Measurements from ENCODE around the gene POU4F3.
"Not testable (repeated sequence)": the region's sequence is repeated elsewhere in the genome, so short reads cannot be mapped to it uniquely, and the experiment has no call there.

POU4F3 gene, protein sequence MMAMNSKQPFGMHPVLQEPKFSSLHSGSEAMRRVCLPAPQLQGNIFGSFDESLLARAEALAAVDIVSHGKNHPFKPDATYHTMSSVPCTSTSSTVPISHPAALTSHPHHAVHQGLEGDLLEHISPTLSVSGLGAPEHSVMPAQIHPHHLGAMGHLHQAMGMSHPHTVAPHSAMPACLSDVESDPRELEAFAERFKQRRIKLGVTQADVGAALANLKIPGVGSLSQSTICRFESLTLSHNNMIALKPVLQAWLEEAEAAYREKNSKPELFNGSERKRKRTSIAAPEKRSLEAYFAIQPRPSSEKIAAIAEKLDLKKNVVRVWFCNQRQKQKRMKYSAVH

GRCh38 chr5:146338774-146339714 lies at the start of gene POU4F3:
POU4F3 (plus strand) TSS chr5:146338839; CDS start chr5:146339113, 274 bp downstream.
- DNase-seq: peak; percentile 0

- DNase-seq: no peak
These were observed 48.3 kb upstream of the POU4F3 start for GRCh38 chr5:146290318-146290717.

DNA sequence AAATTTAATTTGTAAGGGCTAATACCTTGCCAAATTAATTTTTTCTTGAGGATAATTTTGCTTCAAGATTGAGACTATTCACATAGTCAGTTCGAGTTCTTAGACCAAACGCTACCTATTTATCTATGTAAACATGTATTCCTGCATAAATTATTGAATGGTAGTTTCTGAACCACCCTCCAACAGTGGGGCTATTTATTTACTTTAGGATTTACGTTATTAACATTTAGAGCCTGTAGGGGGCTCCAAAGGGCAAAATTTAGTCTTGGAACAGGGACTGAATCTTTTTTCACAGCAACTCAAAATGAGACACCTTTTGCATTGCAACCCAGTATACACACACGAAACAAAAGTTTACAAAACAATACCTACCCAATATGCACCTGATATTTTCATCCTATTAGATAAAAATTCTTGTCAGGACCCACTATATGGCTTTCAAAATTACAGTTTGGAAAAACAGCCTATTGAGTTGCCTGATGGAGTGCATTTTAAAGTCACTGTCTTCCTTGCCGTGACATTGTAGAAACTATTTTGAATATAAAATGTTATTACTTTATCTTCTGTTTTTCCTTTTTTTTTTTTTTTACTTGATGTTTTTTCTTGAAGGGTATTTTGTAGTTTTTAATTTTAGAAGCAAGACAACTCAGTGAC lies 47.1 kb upstream of the POU4F3 start:
- peak; percentile 14 for DNase-seq

DNA sequence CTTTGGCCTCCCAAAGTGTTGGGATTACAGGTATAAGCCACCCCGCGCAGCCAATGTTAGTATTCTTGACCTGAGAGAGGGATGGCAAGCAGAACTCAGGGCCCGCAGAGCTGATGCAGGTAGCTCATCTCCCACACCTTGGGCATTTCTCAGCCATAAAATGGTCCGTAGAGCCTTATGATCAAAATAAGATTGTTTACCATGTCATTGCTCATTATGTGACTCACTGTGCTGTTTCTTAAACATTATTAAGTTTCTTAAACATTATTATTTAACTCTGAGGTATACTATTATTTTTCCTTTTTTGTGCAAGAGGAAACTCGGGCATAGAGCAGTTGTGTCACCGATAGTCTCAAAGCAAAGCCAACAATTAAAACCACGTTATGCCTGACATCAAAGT lies 42.4 kb upstream of the POU4F3 start:
- no peak for DNase-seq

- DNase-seq: not testable (repeated sequence)
These were observed 39.7 kb upstream of the POU4F3 start for GRCh38 chr5:146298920-146299319.

DNA sequence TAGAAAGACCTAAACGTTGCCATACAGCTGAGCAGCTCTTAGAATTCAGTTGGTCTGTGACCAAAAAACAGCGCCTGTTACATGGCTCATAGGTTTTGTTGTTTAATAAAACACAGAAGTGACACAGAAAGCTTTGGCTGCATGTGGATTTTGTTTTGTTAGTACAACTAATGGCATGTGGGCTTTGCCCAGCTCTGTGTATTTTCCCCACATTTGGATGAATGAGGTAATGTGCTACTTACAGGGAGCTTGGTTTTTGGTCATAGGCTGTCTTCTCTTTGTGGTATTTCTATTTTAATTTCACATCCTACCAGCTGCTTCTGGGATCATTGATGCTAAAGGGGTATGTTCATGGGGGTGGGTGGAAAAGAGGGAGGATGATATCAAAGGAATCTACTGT lies 37.0 kb upstream of the POU4F3 start:
- no peak for DNase-seq

DNA sequence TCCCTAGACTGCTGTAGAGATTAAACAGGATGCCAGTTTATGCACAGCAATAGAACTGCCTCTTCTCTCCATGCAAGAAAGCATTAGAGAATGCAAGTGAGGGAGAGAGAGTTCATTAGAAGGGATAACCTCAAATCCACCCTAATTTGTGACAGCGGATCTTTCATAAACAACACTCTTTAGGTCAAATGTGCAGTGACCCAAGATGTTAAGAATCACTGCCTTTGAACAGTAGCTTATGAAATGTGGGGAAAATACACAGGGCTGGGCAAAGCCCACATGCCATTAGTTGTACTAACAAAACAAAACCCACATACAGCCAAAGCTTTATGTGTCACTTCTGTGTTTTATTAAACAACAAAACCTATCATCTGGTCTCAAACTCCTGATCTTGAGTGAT lies 36.2 kb upstream of the POU4F3 start:
- DNase-seq: no peak

DNA sequence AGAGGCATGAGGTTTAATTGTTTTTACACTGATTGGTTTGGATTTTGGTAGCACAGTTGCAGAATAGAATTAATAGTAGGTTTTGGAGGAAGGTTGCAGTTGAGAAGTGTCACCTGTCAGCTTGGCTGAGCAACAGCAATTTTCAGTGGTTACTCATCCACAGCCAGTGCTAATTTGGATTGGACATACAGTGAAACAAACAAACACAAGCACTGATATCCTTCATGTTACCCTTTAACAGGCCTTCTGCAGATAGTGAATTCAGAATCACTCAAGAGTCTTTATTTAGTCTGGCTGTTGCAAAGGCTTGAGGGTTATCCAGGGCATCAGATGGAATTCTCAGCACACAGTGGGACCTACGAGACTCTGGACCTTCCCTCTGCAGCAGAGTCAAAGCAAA lies 31.8 kb upstream of the POU4F3 start:
- DNase-seq: no peak

GRCh38 chr5:146307796-146308195 lies 30.8 kb upstream of the POU4F3 start:
- no peak for DNase-seq

GRCh38 chr5:146310540-146310939 lies 28.1 kb upstream of the POU4F3 start:
- no peak for DNase-seq

DNA sequence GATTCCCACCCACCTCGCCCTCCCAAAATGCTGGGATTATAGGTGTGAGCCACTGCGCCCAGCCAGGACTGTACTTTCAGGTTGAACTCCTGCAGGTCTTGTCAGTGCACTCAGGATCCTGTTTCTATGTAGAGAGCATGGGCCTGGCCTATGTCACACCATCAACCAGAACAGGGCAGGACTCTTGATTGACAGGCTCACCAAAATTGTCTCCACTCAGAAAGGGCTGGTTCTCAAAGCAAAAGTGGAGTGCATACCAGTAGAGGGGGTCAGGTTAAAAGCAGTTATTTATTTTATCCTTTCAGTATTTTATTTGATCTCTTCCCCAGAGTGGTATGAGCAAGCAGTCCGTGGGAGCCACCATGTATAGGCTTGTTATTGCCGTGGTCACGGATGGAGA lies 27.4 kb upstream of the POU4F3 start:
- DNase-seq: no peak

- no peak for DNase-seq
These were observed 25.6 kb upstream of the POU4F3 start for GRCh38 chr5:146313027-146313426.

DNA sequence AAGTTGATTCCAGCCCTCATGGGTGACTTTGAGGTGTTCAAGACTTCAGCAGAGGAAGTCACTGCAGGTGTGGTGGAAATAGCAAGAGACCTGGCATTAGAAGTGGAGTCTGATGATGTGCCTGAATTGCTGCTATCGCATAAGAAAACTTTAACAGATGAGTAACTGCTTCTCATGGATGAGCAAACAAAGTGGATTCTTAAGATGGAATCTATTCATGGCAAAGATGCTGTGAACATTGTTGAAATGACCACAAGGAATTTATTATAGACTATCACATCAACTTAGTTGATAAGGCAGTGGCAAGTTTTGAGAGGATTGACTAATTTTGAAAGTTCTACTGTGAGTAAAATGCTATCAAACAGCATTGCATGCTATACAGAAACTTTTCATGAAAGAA lies 17.1 kb upstream of the POU4F3 start:
- DNase-seq: no peak

DNA sequence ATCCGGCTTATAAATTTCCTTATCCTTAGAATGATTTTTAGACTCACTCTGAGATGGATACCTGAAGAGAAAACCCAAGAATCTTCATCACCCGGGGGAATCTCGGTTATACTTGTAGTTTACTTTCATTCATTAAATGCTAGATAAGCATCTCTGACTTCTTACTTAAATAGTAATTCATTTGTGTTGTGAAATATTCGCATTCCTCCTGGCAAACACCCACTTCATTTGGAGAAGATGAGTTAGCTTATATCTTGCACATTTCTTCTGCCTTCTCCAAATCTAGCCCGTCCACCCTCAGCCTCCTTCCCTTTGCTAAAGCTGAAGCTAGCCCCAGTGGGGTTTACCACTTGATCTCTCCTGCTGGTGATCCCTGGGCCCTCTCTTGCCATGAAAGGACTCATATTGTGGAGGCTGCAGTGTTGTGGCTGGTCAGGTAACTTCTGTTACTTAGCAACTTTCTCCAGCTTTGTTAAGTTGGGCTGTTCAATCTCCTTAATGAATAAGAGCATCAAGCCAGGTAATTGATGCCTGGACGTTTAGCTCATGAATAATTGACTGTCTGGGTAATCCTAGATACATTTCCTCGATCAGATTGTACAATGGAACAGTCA lies 11.3 kb upstream of the POU4F3 start:
- no peak for DNase-seq

DNA sequence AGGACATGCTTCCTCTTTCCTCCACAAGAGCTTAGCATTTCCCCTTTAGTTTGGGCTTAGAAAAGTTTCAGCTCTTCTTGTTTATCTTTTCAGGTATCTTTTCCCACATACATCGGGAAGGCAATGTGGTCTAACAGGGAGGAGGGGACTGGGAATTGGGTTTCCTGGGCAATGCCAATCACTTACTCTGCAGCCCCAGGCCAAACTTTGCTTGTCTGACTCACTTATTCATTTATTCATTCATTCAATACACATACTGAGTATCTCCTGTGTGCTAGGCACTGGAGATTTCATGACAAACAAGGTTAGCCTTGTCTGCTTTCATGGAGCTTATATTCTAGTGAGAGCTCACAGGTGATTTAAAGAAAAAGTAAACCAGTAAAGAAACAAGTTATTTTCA lies 10.7 kb upstream of the POU4F3 start:
- no peak for DNase-seq

DNA sequence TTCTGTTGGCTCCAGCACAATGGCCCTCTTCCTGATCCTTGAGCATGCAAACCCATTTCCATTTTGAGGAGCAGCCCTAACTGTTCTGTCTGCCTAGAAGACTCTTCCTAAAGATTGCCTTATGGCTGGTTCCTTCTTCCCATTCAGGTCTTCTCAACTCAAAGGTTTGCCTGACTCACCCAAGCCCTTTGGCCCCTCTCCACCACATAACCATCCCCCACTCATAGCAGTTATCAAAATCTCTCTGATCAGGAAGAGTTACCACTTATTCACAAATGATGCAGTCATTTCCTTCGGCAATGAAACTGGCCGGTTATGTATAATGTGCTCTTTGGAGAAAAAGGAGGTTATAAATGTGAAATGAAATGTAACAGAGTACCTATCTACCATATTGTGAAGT lies 8.9 kb upstream of the POU4F3 start:
- DNase-seq: no peak

GRCh38 chr5:146331423-146331822 lies 7.2 kb upstream of the POU4F3 start:
- no peak for DNase-seq

- no peak for DNase-seq
These were observed 4.5 kb upstream of the POU4F3 start for GRCh38 chr5:146334074-146334533.

DNA sequence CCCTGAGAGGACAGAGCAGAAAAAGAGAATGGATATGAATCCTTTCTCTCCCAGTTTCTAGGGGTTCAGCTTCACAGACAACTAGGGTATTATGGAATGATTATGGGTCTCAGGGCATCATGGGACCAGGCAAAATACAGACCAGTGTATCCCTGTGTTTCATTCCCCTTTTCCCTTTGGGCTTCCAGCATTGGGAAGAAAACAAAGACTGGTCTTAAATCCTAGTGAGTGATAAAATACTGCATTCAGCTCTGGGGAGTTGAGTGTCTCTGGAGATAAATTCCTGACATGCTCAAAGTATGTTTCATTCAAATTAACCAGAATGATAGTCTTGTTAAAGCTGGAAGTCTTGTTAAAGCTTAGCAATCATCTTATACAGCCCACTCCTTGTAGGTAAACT lies 2.4 kb upstream of the POU4F3 start:
- no peak for DNase-seq

DNA sequence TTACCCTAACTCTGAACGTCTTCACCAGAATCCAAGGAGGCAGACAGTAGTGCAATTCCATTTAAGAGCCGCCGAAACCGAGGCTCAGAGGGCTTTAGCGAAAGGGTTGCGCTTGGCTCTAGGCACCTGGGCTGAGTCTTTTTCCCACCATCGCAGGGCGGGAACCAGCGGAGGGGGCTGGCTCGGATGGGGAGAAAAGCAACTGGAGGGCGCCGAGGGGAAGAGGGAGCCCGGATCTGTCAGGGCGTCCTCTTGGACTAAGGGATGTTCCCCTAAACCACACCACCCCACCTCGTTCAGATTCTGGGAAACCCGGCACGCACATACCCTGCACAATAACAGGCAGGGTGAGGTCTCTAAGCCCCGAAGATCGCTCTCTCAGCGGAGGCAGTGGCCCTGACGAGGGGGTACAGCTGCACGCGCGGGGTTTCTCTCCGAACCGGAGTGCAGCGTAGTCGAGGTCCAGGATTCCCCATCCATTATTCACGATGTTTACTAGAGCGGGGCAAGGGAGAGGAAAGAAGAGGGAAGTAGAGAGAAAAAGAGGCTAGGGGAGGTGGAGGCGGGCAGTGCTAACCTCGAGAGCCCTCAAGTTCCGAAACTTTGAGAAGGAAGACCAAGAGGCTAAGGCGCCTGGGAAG lies 1.3 kb upstream of the POU4F3 start:
- no peak for DNase-seq

DNA sequence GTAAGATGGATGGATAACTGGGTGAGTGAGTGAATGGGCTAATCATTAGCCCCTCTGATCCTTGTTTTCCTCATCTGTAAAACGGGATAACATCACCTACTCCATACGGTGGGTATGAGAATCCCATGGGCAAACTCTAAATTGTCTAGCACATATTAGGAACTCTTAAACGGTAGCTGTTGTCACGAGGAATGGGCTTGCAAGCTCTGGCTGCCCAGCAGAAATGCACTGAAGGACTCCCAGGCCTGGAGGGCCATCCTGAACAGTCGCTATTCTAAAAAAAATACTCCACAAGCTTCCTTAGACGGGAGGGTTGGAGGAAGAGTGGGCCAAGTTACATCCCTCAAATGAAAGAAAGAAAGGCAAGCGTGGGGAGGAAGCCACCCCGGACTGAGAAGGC lies 711 bp upstream of the POU4F3 start:
- DNase-seq: no peak

DNA sequence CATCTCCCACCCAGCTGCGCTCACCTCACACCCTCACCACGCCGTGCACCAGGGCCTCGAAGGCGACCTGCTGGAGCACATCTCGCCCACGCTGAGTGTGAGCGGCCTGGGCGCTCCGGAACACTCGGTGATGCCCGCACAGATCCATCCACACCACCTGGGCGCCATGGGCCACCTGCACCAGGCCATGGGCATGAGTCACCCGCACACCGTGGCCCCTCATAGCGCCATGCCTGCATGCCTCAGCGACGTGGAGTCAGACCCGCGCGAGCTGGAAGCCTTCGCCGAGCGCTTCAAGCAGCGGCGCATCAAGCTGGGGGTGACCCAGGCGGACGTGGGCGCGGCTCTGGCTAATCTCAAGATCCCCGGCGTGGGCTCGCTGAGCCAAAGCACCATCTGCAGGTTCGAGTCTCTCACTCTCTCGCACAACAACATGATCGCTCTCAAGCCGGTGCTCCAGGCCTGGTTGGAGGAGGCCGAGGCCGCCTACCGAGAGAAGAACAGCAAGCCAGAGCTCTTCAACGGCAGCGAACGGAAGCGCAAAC lies 1.1 kb downstream of the POU4F3 start:
- DNase-seq: no peak

Data from NCI-H2081 treated with DMSO at 0.1 percent for 48 hours (cell line).